K562 (cell line): Measurements from ENCODE around the gene KCNJ10. TPM values are rescaled to one million over a fixed set of nuclear protein-coding genes. Genes with fewer than 3 reads are reported as not detected.

Source experiments
- BRCA1 ChIP-seq, 2 experiments: fragments of 450-650 bp in 1 of 2; sonication (generic) in 1 of 2; formaldehyde crosslinking in 1 of 2; IDR thresholded peaks; 2 replicates each; pipeline versions ENCODE4 v1.5.0 to v1.6.1; 2017 to 2020; ENCODE audit warnings: mild to moderate bottlenecking in 1 of 2, missing genetic modification reagents in 1 of 2
- CHD7 ChIP-seq: fragments of 200-600 bp; sonication (generic); IDR thresholded peaks from one replicate; pipeline ENCODE4 v1.6.1; 2012; ENCODE audit warnings: mild to moderate bottlenecking, low read depth, low read length, inconsistent platforms
- CREM ChIP-seq: IDR thresholded peaks from 2 replicates; pipeline ENCODE4 v1.6.1; 2014; ENCODE audit warnings: antibody characterized with exemption, low read depth
- ETV5 ChIP-seq: sonication (generic); formaldehyde crosslinking; IDR thresholded peaks from 2 replicates; pipeline ENCODE4 v1.4.0; 2020; ENCODE audit warnings: low read depth, mild to moderate bottlenecking, missing genetic modification reagents
- HOMEZ ChIP-seq: fragments of 250-450 bp; sonication (Bioruptor Pico); IDR thresholded peaks from 2 replicates; pipeline ENCODE4 v1.4.0; 2020; ENCODE audit warnings: mild to moderate bottlenecking, moderate library complexity
- RAD21 ChIP-seq, 2 experiments: fragments of 250-450 bp in 1 of 2; fragments of 450-650 bp in 1 of 2; sonication (Bioruptor Pico) in 1 of 2; formaldehyde crosslinking in 1 of 2; IDR thresholded peaks in 1 of 2; conservative IDR thresholded peaks in 1 of 2; 2 replicates each; pipeline versions ENCODE4 v1.4.0 to v1.8.0; 2020 to 2022; ENCODE audit warnings: mild to moderate bottlenecking in 2 of 2, moderate library complexity in 1 of 2
- TAF7 ChIP-seq: fragments of 450-650 bp; IDR thresholded peaks from 2 replicates; pipeline ENCODE4 v1.6.1; 2016; ENCODE audit warnings: missing genetic modification characterization, missing compliant biosample characterization
- ZKSCAN1 ChIP-seq: fragments of 150-350 bp; IDR thresholded peaks from 2 replicates; pipeline ENCODE4 v1.6.1; 2016; ENCODE audit warnings: low read depth, low read length
- ZNF277 ChIP-seq: fragments of 250-450 bp; sonication (Bioruptor Pico); IDR thresholded peaks from 2 replicates; pipeline ENCODE4 v1.8.0; 2022; ENCODE audit warnings: inconsistent platforms, mild to moderate bottlenecking, moderate library complexity, borderline replicate concordance
- ZNF316 ChIP-seq: fragments of 450-650 bp; IDR thresholded peaks from 2 replicates; pipeline ENCODE4 v1.6.1; 2016
- ZNF561 ChIP-seq: fragments of 450-650 bp; formaldehyde crosslinking; conservative IDR thresholded peaks from 2 replicates; pipeline ENCODE4 v1.4.0; 2020; ENCODE audit warnings: mild to moderate bottlenecking, moderate library complexity
- ZNF695 ChIP-seq: fragments of 450-650 bp; formaldehyde crosslinking; IDR thresholded peaks from 2 replicates; pipeline ENCODE4 v1.4.0; 2020; ENCODE audit warnings: mild to moderate bottlenecking, moderate library complexity
- ZNF75A ChIP-seq: fragments of 450-650 bp; formaldehyde crosslinking; IDR thresholded peaks from 2 replicates; pipeline ENCODE4 v1.4.0; 2020; ENCODE audit warnings: mild to moderate bottlenecking
- polyA plus RNA-seq, 8 experiments: library from polyadenylated mRNA; depleted of rRNA in 4 of 8; stranded (reverse) in 5 of 8; unstranded in 3 of 8; fragments of >200 nt; fragmentation: Nextera tagmentation in 2 of 8; fragmentation: Illumina TruSeq in 1 of 8; extraction: Ambion mirVana in 2 of 8; extraction: Trizol in 1 of 8; gene quantifications; 2 replicates each; pipeline versions ENCODE4 v1.2.1 to v1.2.3, GENCODE V29; 2011 to 2014; ENCODE audit warnings: inconsistent platforms in 1 of 8, missing spikeins in 1 of 8
- total RNA-seq, 7 experiments: library from RNA; depleted of rRNA in 6 of 7; stranded (reverse); fragments of >200 nt in 6 of 7; fragmentation: Illumina TruSeq in 2 of 7; extraction: Trizol in 2 of 7; gene quantifications; 2 replicates each; pipeline versions ENCODE4 v1.2.1 to v1.2.3, GENCODE V29; 2011 to 2021; ENCODE audit warnings: low replicate concordance in 1 of 7

Gene KCNJ10
- total and polyA plus RNA-seq, 9 of the 15 experiments (the other 6 are each of a cell fraction or from before 2014, with no cell fraction given): 0.06 to 0.11 TPM; not detected in 7

- TF ChIP-seq CHD7: no peak
- no peak for TF ChIP-seq ZNF75A (CRISPR knock-in tag)
- TF ChIP-seq ZNF277 (CRISPR knock-in tag): no peak
- TF ChIP-seq RAD21 (CRISPR knock-in tag; conservative IDR thresholded peaks at IDR 0.05 in 1 of 2, IDR thresholded peaks at IDR 0.05 in 1 of 2): no peak
- no peak for TF ChIP-seq BRCA1 (IDR thresholded peaks at IDR 0.05)
- TF ChIP-seq BRCA1 (CRISPR knock-in tag; IDR thresholded peaks at IDR 0.05): no peak
- TF ChIP-seq CREM: peak; percentile 7; the same call in 1 of the 2 replicates
- TF ChIP-seq ZKSCAN1: no peak
- no peak for TF ChIP-seq TAF7 (tag)
- no peak for TF ChIP-seq ETV5 (CRISPR knock-in tag)
- no peak for TF ChIP-seq ZNF316
- TF ChIP-seq ZNF561 (CRISPR knock-in tag): no peak
- TF ChIP-seq HOMEZ (CRISPR knock-in tag): no peak
- no peak for TF ChIP-seq ZNF695 (CRISPR knock-in tag)
Observed at GRCh38 chr1:160097911-160098851, 28.2 kb upstream of the KCNJ10 start, which contains the start of gene IGSF8 (continued).
